HepG2 (cell line): ENCODE results near the gene RNF11. TPM values are rescaled to one million over a fixed set of nuclear protein-coding genes. Genes with fewer than 3 reads are reported as not detected.

ENCODE experiments used
- ATAC-seq: fragments of 200-7000 bp; cut with Tn5 transposase; 3 replicates; pipeline ENCODE4 v1.9.1; 2020; ENCODE audit warnings: mild to moderate bottlenecking, moderate library complexity
- BruUV-seq: library from RNA; stranded (reverse); fragments of 400-500 nt; replicated peaks from 2 replicates; lab custom pipeline; 2021; lab: Mats Ljungman, UMichigan
- CTCF ChIA-PET: fragments of 300-600 bp; formaldehyde crosslinking; extraction: SDS; loops from one replicate; lab custom pipeline; 2021; ENCODE audit warnings: low total read pairs, inconsistent platforms, low intra/inter-chr PET ratio; lab: Yijun Ruan, JAX
- POLR2A ChIA-PET: fragments of 350-600 bp; sonication (Branson Sonifier 250); formaldehyde crosslinking; loops from one replicate; lab custom pipeline; 2020; ENCODE audit warnings: antibody characterized with exemption, inconsistent platforms; lab: Yijun Ruan, JAX
- DNase-seq: peaks from one replicate; pipeline ENCODE4 v3.0.0-alpha.2; 2015; ENCODE audit warnings: low spot score
- FAIRE-seq: peaks from 3 replicates; lab custom pipeline; 2011; peaks lifted over from hg19 to GRCh38; lab: Jason Lieb, UNC
- H2AFZ ChIP-seq: one replicate; pipeline ENCODE4 v1.6.1; 2011; ENCODE audit warnings: low read length, inconsistent platforms
- H3K27ac ChIP-seq: fragments of 300-600 bp; 3 replicates; pipeline ENCODE4 v1.8.0; 2011; ENCODE audit warnings: mixed run types, mild to moderate bottlenecking, mixed read lengths, low read length, inconsistent platforms; ENCODE audit not compliant: insufficient read depth; ENCODE audit errors: extremely low read length
- H3K27me3 ChIP-seq, 2 experiments: fragments of 200-600 bp in 1 of 2; 2 replicates in 1 of 2; 3 replicates in 1 of 2; pipeline versions ENCODE4 v1.6.0 to v1.8.0; 2011; ENCODE audit warnings: low read length in 2 of 2, mild to moderate bottlenecking in 2 of 2, moderate library complexity in 2 of 2, inconsistent platforms in 1 of 2; ENCODE audit not compliant: insufficient read depth in 2 of 2, control insufficient read depth in 1 of 2
- H3K36me3 ChIP-seq, 2 experiments: fragments of 200-600 bp in 1 of 2; replicated peaks in 1 of 2; 2 replicates in 1 of 2; 3 replicates in 1 of 2; pipeline versions ENCODE4 v1.5.1 to v1.8.0; 2011; ENCODE audit warnings: low read length in 2 of 2, inconsistent platforms in 1 of 2; ENCODE audit not compliant: insufficient read depth in 2 of 2, control insufficient read depth in 1 of 2
- H3K4me1 ChIP-seq: 2 replicates; pipeline ENCODE4 v1.5.1; 2012; ENCODE audit warnings: low read length, inconsistent platforms; ENCODE audit not compliant: insufficient read depth
- H3K4me2 ChIP-seq: 2 replicates; pipeline ENCODE4 v1.6.0; 2011; ENCODE audit warnings: low read depth, low read length, inconsistent platforms
- H3K4me3 ChIP-seq, 3 experiments: fragments of 200-600 bp in 1 of 3; sonication (generic), shearing (Covaris generic) in 1 of 3; replicated peaks in 1 of 3; 2 replicates each; pipeline ENCODE4 v1.5.1; 2011 to 2016; ENCODE audit warnings: low read length in 3 of 3, inconsistent platforms in 2 of 3, low read depth in 2 of 3, mild to moderate bottlenecking in 2 of 3, control low read depth in 1 of 3, mixed read lengths in 1 of 3; ENCODE audit not compliant: insufficient read depth in 1 of 3
- H3K79me2 ChIP-seq: one replicate; pipeline ENCODE4 v1.6.1; 2011; ENCODE audit warnings: low read length, inconsistent platforms; ENCODE audit not compliant: insufficient read depth
- H3K9ac ChIP-seq: 2 replicates; pipeline ENCODE4 v1.6.0; 2011; ENCODE audit warnings: mild to moderate bottlenecking, low read depth, low read length, inconsistent platforms; ENCODE audit not compliant: insufficient read depth
- H3K9me3 ChIP-seq: 2 replicates; pipeline ENCODE4 v1.5.1; 2012; ENCODE audit warnings: mild to moderate bottlenecking, low read length
- H4K20me1 ChIP-seq: 2 replicates; pipeline ENCODE4 v1.6.0; 2011; ENCODE audit warnings: inconsistent platforms, mild to moderate bottlenecking, low read length, moderate library complexity; ENCODE audit not compliant: insufficient read depth
- CCAR2 ChIP-seq: fragments of 200-400 bp; formaldehyde crosslinking; optimal IDR thresholded peaks from 2 replicates; pipeline ENCODE3; 2018; ENCODE audit warnings: low read depth, mild to moderate bottlenecking, low read length, moderate library complexity
- CHD2 ChIP-seq: IDR thresholded peaks from 2 replicates; pipeline ENCODE4 v1.6.1; 2011; ENCODE audit warnings: low read depth, low read length, improper control_type of control experiment
- CREB1 ChIP-seq, 2 experiments: fragments of 450-650 bp in 1 of 2; IDR thresholded peaks; 2 replicates each; pipeline ENCODE4 v1.6.1; 2016 to 2017; ENCODE audit warnings: control low read depth in 1 of 2, mild to moderate bottlenecking in 1 of 2, missing compliant biosample characterization in 1 of 2, missing genetic modification characterization in 1 of 2
- HMG20A ChIP-seq: IDR thresholded peaks from 2 replicates; pipeline ENCODE4 v1.6.1; 2016; ENCODE audit warnings: borderline replicate concordance
- MAFF ChIP-seq: IDR thresholded peaks from 2 replicates; pipeline ENCODE4 v1.6.1; 2011; ENCODE audit warnings: low read depth, low read length, improper control_type of control experiment
- MBD4 ChIP-seq: IDR thresholded peaks from 2 replicates; pipeline ENCODE4 v1.6.1; 2012; ENCODE audit warnings: low read length, inconsistent platforms, borderline replicate concordance
- NFYC ChIP-seq: IDR thresholded peaks from 2 replicates; pipeline ENCODE4 v1.6.1; 2016; ENCODE audit warnings: missing genetic modification reagents, missing compliant biosample characterization
- SP2 ChIP-seq: sonication (generic); formaldehyde crosslinking; IDR thresholded peaks from 2 replicates; pipeline ENCODE4 v1.5.1; 2020; ENCODE audit warnings: mild to moderate bottlenecking, missing genetic modification reagents
- TRIM24 ChIP-seq: sonication (generic); formaldehyde crosslinking; IDR thresholded peaks from 2 replicates; pipeline ENCODE4 v1.8.0; 2022; ENCODE audit warnings: mild to moderate bottlenecking, missing genetic modification reagents
- XBP1 ChIP-seq: sonication (generic); formaldehyde crosslinking; IDR thresholded peaks from 2 replicates; pipeline ENCODE4 v1.5.0; 2020; ENCODE audit warnings: missing genetic modification reagents
- ZFAT ChIP-seq: sonication (generic); formaldehyde crosslinking; conservative IDR thresholded peaks from 2 replicates; pipeline ENCODE4 v1.8.1; 2023; ENCODE audit warnings: missing genetic modification reagents, inconsistent platforms
- ZNF12 ChIP-seq: sonication (generic); formaldehyde crosslinking; IDR thresholded peaks from 2 replicates; pipeline ENCODE4 v1.5.0; 2020; ENCODE audit warnings: missing genetic modification reagents
- ZNF143 ChIP-seq: sonication (generic); formaldehyde crosslinking; IDR thresholded peaks from 2 replicates; pipeline ENCODE4 v1.4.0; 2020; ENCODE audit warnings: missing genetic modification reagents
- ZNF225 ChIP-seq: sonication (generic); formaldehyde crosslinking; IDR thresholded peaks from 2 replicates; pipeline ENCODE4 v1.4.0; 2020; ENCODE audit warnings: mild to moderate bottlenecking, missing genetic modification reagents
- ZNF264 ChIP-seq: sonication (generic); formaldehyde crosslinking; IDR thresholded peaks from 2 replicates; pipeline ENCODE4 v1.4.0; 2020; ENCODE audit warnings: missing genetic modification reagents
- ZNF383 ChIP-seq: sonication (generic); formaldehyde crosslinking; IDR thresholded peaks from 2 replicates; pipeline ENCODE4 v1.4.0; 2020; ENCODE audit warnings: missing genetic modification reagents, mild to moderate bottlenecking, borderline replicate concordance
- WGBS: methylation state at CpG from one replicate; pipeline ENCODE4 v1.1.6; 2017; ENCODE audit warnings: low lambda C conversion rate; 5-methylcytosine and 5-hydroxymethylcytosine counted together
- in situ Hi-C: cut with HindIII; loops from 2 replicates; pipeline ENCODE4 v1.10.0; 2017; ENCODE audit warnings: low pct_unique_long_range_greater_than_20kb; ENCODE audit not compliant: extremely low pct_ligation_motif_present
- intact Hi-C: fragments of 100-400 bp; cut with micrococcal nuclease; formaldehyde crosslinking; loops from one replicate; pipeline ENCODE4 v1.10.0; 2022; ENCODE audit not compliant: unreplicated experiment
- polyA plus RNA-seq, 8 experiments: library from polyadenylated mRNA; depleted of rRNA in 3 of 8; stranded (reverse) in 7 of 8; unstranded in 1 of 8; fragments of >200 nt; fragmentation: Illumina TruSeq in 4 of 8; extraction: Trizol in 4 of 8; gene quantifications; 2 replicates each; pipeline versions ENCODE4 v1.2.1 to v1.2.3, GENCODE V29; 2011 to 2016; ENCODE audit warnings: low read depth in 4 of 8, missing spikeins in 1 of 8, mixed read lengths in 1 of 8; ENCODE audit not compliant: insufficient read depth in 1 of 8
- total RNA-seq, 5 experiments: library from RNA; depleted of rRNA; stranded (reverse); fragments of >200 nt; fragmentation: Illumina TruSeq; extraction: Trizol; gene quantifications; 2 replicates each; pipeline ENCODE4 v1.2.3, GENCODE V29; 2016; ENCODE audit warnings: low read depth in 1 of 5
- TF ChIP-seq, protein P1 (sequence below): sonication (generic); formaldehyde crosslinking; IDR thresholded peaks from 2 replicates; pipeline ENCODE4 v1.5.1; 2020; ENCODE audit warnings: mild to moderate bottlenecking, moderate library complexity, missing genetic modification reagents
- TF ChIP-seq, protein P2 (sequence below): sonication (generic); formaldehyde crosslinking; IDR thresholded peaks from 2 replicates; pipeline ENCODE4 v1.4.0; 2020; ENCODE audit warnings: missing genetic modification reagents, borderline replicate concordance

RNF11 gene
- total and polyA plus RNA-seq, 2 of the 13 experiments (the other 11 are each of a cell fraction or from before 2014, with no cell fraction given), result 41.2 to 48.8 TPM

DNA sequence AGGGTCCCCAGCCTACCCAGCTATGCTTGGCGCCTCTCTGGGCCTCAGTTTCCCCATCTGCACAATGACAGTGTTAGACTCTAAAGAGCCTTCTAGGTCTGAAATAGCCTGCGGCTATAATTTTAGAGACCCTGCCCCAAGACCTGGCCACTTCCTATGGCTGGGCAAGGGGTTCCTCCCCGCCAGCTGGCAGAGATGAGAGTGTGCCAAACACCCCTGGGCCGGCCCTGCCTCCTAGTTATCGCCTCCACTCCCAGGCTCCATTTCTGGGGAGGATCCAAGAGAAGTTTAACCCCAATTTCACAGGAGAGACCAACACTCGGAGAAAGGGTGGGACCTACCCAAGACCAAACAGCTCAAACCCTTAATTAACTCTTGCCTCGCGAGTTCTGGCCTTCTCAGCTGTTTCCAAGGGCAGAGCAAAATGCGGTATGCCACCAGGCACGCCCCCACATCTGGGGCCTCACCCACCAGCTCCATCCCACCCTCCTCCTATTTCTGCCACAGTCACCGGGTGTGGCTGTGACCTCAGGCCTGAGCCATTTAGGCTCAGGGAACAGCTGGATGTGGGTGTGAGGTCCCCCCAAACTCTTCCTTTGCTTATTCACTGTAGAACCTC is 58.6 kb downstream of the RNF11 start:
- no peak for ATAC-seq
- Histone ChIP-seq H3K4me1 (peaks cover 19% of the 10 kb centered on the region), H2AFZ (no peak overlapping the region), H3K9me3 (no peaks in the 10 kb centered on the region), H3K27ac (no peak overlapping the region), H3K4me3 (no peak overlapping the region), H3K9ac (no peak overlapping the region), H3K4me2 (no peak overlapping the region), H3K36me3 (no peaks in the 10 kb centered on the region), H3K79me2 (no peaks in the 10 kb centered on the region), H4K20me1 (no peaks in the 10 kb centered on the region), H3K27me3 (no peaks in the 10 kb centered on the region; a peak in 1 of 5 replicates)
- ChIA-PET POLR2A (no interaction called here), CTCF (no interaction called here)
- FAIRE-seq, result no peak
- WGBS, result 53% methylated on average over 7 of the region's 11 CpGs
- no peak for TF ChIP-seq TRIM24 (CRISPR knock-in tag)
- TF ChIP-seq CREB1 (IDR thresholded peaks at IDR 0.05), result no peak
- TF ChIP-seq CREB1 (CRISPR knock-in tag; IDR thresholded peaks at IDR 0.05), result no peak
- no peak for TF ChIP-seq MAFF
- no peak for TF ChIP-seq ZNF225 (CRISPR knock-in tag)
- TF ChIP-seq, protein P1, sequence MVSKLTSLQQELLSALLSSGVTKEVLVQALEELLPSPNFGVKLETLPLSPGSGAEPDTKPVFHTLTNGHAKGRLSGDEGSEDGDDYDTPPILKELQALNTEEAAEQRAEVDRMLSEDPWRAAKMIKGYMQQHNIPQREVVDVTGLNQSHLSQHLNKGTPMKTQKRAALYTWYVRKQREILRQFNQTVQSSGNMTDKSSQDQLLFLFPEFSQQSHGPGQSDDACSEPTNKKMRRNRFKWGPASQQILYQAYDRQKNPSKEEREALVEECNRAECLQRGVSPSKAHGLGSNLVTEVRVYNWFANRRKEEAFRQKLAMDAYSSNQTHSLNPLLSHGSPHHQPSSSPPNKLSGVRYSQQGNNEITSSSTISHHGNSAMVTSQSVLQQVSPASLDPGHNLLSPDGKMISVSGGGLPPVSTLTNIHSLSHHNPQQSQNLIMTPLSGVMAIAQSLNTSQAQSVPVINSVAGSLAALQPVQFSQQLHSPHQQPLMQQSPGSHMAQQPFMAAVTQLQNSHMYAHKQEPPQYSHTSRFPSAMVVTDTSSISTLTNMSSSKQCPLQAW (CRISPR knock-in tag), result no peak
- no peak for TF ChIP-seq NFYC (CRISPR knock-in tag)
- no peak for TF ChIP-seq CHD2
- no peak for TF ChIP-seq ZNF383 (CRISPR knock-in tag)
- no peak for TF ChIP-seq HMG20A (CRISPR knock-in tag)
- TF ChIP-seq, protein P2, sequence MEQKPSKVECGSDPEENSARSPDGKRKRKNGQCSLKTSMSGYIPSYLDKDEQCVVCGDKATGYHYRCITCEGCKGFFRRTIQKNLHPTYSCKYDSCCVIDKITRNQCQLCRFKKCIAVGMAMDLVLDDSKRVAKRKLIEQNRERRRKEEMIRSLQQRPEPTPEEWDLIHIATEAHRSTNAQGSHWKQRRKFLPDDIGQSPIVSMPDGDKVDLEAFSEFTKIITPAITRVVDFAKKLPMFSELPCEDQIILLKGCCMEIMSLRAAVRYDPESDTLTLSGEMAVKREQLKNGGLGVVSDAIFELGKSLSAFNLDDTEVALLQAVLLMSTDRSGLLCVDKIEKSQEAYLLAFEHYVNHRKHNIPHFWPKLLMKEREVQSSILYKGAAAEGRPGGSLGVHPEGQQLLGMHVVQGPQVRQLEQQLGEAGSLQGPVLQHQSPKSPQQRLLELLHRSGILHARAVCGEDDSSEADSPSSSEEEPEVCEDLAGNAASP (CRISPR knock-in tag), result no peak
- no peak for TF ChIP-seq ZNF264
- no peak for TF ChIP-seq CCAR2
- TF ChIP-seq MBD4, result no peak
- TF ChIP-seq ZNF12 (CRISPR knock-in tag), result no peak
- TF ChIP-seq ZNF143, result no peak
- no peak for TF ChIP-seq SP2 (CRISPR knock-in tag)
- TF ChIP-seq ZFAT (CRISPR knock-in tag), result no peak
- TF ChIP-seq XBP1 (CRISPR knock-in tag), result no peak
- BruUV-seq, result no TSS peak
- no peak for DNase-seq
- in situ Hi-C loops, result no loop called here
- intact Hi-C loops, result no loop called here
